HG03575 (cell line): ENCODE data around the gene FGL2.
"Not testable (repeated sequence)": the region's sequence is repeated elsewhere in the genome, so short reads cannot be mapped to it uniquely, and the experiment has no call there.

Source experiments
- ATAC-seq: cut with Tn5 transposase; IDR thresholded peaks from one replicate; pipeline ENCODE4 v1.9.1; 2021; ENCODE audit not compliant: unreplicated experiment, insufficient number of reproducible peaks, low FRiP score; ENCODE audit errors: extremely low read depth

Gene FGL2

DNA sequence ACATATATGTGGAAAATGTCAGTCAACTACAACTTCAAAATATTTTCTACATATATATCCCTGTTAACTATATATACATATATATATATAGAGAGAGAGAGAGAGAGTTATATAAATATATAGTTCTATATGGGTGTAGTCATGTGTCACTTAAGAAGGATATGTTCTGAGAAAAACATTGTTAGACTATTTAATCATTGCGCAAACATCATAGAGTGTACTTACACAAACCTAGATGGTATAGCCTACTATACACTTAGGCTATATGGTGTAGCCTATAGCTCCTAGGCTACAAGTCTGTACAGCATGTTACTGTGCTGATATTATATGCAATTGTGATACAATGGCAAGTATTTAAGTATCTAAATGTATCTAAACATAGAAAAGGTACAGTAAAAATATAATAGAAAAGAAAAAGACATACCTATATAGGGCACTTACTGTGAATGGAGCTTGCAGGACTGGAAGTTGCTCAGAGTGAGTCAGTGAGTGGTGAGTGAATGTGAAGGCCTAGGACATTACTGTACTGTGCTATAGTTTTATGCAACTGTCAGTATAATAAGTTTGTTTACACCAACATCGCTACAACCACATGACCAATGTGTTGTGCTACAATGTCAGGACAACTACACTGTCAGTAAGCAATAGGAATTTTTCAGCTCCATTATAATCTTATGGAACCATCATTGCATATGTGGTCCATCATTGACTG, 18.0 kb upstream of the FGL2 start:
- ATAC-seq: no peak

DNA sequence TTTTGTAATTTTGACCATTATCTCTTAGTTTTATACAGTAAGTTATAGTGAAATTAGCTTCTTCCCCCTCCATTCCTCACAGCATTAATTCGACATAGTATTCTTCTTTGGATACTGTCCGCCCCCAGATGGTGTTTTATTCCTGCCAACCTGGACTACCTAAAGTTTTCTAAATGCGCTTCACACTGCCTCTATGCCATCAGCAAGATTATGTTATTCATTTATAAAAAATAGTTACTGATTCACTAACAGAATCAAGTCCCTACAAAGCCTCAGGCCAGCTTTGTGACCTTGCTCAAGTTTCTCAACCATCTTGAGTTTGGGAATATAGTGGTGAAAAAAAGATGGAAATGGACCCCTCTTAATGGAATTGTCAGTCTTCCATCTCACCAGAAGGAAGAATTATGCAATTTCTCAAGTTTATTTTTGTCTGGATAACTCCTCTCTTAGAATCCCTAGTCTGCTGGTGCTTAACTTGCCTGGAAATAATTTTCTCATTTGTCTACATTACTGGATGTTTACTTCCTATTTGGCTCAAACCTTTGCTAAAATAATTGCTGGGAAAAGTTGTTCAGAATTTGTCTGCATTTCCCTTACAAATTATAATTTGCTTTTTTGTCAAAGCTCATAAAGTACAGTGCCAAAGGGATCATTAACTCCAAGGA, 16.7 kb upstream of the FGL2 start:
- no peak for ATAC-seq

DNA sequence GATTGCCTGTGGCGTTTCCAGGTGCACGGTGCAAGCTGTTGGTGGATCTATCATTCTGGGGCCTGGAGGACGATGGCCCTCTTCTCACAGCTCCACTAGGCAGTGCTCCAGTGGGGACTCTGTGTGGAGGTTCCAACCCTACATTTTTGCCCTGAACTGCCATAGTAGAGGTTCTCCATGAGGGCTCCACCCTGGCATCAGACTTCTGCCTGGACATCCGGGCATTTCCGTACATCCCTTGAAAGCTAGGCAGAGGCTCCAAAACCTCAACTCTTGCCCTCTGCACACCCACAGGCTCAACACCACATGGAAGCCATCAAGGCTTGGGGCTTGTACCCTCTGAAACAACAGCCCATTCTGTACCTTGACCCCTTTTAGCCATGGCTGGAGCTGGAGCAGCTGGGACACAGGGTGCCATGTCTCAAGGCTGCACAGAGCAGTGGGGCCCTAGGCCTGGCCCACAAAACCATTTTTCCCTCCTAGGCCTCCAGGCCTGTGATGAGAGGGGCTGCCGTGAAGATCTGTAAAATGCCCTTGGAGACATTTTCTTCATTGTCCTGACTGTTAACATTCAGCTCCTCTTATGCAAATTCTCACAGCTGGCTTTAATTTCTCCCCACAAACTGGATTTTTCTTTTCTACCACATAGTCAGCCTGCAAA, 10.0 kb upstream of the FGL2 start:
- no peak for ATAC-seq

DNA sequence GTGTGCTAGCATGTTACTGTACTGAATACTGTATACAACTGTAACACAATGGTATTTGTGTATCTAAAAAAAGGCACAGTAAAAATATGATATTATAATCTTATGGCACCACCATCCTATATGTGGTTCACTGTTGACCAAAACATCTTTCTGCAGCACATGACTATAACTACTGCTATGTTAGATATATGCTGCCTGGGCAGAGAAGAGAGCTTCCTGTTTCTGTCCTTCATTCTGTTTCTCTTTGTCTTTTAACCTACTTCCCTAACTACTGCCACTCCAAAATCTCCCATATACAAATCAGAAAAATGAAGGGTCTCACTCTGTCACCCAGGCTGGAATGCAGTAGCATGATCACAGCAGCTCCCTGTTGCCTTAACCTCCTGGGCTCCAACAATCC, 8.8 kb upstream of the FGL2 start:
- ATAC-seq: no peak

DNA sequence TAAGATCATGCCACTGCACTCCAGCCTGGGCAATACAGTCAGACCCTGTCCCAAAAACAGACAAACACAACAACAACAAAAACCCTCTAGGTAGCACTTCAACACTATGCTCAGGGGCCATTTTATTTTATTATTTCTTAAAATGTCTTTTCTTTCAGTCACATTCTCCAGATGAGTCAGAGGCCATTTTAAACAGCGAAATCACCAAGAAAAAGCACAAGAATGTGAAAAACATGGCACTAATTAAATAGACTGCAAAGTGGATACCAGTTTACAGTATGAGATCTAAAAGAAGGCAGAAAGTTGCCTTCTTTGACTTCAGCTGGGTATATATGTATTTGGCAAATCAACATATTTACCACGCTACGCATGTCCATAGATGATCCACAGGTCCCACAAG, 6.1 kb upstream of the FGL2 start:
- no peak for ATAC-seq

DNA sequence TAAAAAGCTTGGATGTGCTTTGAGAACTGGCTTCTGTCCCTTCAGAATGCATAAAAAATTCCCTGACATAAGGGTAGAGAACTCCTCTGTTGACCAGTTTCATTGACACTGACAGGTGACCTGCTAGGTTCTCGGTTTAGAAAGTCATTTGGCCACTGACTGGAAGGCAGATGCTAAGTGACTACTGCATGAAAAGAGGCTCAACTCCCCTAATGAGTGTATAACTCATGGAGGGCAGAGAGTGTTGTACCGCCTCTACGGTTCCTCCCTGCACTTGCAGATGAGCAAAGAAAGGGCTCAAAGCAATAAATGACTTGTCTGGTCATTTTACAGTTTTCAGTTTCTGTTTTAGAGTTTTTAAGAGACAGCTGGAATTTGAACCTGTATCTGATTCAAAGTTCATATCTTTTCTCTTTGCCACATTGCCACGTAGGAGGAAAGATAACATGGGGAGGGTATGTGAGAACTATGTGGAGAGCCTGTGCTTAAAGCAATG, 2.9 kb upstream of the FGL2 start:
- peak; percentile 94 for ATAC-seq

DNA sequence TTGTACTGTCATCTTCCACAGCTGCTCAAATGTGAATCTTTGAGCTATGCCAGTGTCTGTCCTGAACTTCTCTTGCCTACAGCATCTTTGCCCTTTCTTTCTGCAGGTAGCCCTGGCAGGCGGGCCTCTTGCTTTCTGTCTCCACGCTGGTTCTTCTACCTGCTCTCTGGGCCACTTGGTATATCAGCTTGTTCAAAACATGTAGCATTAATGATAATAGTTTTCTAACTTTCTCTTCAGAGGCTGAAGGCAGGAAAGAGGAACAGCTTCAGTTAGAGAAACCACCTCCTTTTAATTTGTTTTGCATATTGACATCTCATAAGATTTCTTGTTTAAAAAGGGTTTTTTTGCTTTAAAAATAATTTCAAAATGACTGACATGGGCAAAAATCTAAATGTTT, 923 bp upstream of the FGL2 start:
- ATAC-seq: no peak

DNA sequence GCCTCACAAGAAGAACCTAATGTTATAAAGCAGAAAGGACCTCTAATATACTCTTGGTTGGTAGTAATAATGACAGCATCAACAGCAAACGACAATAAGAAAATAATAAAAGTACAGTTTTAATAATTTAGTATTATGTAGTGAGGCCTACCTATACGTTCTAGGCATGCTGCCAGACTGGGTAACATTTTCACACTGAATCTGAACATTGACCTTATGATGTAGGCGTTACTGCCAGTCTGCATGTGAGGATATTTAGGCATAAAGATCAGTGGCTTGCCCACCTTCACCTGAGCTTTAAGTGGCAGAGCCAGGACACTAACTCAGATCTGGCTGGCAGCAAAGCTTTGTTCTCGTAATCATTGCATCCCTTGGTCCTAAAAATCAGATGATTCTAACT, 2.5 kb downstream of the FGL2 start:
- no peak for ATAC-seq

DNA sequence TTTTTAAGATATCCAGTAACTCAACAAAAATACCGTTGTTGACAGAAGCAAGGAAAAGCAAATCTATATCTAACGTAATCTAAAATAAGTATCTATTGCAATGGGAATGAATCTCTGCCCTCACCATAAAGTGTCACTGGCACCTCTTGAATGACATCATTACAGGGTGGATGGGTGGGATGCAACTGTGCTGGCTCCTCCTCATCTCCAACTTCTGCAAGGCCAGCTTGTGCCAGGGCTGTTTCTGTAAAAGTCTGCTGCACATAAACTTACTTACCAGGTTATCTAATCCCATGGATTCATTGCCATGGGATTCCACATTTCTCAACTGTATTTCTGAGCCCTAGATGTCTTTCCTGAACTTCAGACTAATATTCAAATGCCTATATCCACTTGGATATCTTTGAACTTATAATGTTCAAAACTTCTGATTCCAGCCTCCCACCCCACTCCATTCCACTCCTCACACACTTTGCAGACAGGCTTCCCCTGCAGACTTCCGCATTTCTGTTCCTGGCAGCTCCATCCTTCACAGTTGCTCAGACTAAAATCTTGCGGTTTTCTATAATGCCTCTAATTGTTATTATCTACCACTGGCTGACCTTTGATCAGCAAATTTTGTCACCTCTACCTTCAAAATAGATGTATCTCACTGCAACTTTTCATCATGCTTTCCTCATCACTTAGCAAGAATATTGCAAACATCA, 10.7 kb downstream of the FGL2 start:
- no peak for ATAC-seq

DNA sequence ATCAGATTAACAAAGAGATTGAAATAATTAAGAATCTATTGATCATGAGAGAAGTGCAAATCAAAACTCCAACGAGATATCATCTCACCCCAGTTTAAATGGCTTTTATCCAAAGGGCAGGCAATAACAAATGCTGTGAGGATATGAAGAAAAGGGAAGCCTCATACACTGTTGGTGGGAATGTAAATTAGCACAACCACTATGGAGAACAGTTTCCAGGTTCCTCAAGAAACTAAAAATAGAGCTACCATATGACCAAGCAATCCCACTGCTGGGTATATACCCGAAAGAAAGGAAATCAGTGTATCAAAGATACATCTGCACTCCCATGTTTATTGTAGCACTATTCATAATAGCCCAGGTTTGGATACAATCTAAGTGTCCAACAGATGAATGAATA, 13.8 kb downstream of the FGL2 start:
- no peak for ATAC-seq

DNA sequence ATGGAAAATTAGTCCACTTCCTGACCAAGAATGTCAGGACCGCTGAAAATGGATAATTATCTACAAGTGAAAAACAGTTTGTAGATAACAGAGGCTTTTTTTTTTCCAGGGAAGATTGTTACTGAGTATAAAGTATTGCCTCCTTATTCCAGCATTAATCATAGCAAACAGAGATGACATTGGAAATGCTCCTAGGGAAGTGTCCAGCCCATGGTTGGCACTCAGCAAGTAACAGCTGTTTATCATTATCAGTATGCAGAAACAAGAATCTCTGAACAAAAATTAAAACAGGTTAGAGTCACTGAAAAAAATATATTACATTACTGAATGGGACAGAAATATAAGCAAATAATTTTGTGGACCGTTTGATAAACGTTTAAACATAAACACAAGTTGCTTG, 14.6 kb downstream of the FGL2 start:
- ATAC-seq: no peak

DNA sequence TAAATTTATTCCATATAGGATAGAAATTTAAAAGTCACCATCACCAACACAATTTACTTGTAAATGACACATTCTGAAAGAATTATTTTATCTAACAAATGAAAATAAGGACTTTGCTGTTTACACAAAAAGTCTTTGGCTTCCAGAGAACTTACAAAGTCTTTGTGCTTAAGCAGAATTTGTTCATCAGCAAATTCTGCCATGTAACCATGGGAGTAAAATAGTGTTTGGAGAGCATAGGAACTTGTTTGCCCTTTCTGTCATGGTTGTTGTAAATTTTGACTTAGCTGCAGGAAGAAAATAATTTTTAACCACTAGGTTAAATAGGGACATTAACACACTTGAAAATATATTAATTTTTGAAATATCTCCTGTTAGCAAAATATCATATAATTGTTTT, 15.2 kb downstream of the FGL2 start:
- ATAC-seq: no peak

DNA sequence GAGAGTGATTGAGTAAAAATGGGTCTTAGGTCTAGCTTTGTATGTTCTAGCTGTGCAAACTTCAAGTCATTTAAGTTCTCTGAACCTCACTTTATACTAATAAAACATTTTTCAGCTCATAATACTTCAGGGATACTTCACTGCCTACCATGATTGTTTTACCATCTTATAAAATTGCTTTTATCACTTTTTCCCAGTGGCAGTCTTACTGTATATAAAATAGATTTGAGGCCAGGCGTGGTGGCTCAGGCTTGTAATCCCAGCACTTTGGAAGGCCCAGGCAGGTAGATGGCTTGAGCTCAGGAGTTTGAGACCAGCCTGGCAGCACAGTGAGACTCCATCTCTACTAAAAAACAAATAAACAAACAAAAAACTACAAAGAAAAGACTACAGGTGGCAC, 17.4 kb downstream of the FGL2 start:
- ATAC-seq: no peak

DNA sequence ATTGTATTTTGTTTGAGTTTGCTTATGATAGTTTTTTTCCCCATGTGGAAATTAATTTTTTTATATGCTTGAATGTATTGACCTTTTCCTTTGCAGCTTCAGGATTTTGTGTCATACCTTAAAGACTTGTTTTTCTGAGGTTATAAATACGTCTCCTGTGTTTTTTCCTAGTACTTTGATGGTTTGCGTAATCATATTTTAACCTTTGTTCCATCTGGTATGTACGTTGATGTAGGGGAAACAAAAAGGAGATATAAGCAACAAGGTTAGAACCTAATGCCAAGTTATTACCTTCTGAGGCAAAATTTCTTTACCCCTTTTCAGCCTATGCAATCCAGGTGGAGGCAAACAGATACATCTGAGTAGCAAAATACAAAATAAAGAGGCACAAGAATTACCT, 17.9 kb downstream of the FGL2 start:
- no peak for ATAC-seq

DNA sequence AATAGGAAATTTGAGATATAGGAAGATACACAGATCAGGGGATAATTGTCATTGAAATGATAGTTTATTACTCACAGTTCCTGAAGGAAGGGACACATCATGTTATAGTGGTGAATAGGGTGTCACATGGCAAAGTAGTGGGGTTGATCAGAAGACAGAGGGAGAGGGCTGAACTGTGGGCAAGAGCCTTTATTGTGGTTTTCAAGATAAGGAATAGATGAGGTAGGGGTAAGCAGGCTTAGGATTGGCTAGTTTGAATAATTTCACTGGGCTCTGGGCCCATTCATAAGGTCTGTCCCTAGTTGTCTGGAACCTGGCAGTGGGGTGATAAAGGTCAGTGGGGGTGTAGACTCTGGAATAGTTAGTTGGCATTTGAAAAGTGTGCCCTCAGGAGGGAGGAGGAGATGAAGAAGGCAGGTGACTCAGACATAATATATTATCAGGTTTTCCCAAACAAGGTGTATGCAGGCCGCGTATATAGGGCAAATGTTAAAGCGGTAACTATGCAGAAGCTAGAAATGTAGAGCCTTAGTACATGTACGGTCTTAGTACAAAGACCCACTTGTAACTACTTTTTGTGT, 18.5 kb downstream of the FGL2 start:
- no peak for ATAC-seq

DNA sequence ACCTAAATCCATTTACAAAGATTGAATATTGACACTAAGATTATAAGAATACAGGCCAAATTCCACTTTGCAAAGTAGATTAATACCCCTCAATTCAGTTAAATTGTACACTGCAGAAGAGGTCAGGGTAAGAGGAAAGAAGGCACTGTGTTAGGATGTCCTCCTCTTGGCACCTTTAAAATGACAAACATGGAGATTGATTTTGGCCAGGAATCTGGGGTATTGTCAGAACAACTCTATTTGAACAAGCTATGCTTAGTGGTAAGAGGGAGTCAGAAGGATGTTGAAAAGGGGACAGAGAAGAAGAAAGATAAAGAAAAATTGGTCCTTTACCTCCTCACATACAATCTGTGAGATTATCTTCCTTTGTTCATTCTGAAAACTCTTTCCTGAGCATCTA, 21.6 kb downstream of the FGL2 start:
- not testable (repeated sequence) for ATAC-seq

DNA sequence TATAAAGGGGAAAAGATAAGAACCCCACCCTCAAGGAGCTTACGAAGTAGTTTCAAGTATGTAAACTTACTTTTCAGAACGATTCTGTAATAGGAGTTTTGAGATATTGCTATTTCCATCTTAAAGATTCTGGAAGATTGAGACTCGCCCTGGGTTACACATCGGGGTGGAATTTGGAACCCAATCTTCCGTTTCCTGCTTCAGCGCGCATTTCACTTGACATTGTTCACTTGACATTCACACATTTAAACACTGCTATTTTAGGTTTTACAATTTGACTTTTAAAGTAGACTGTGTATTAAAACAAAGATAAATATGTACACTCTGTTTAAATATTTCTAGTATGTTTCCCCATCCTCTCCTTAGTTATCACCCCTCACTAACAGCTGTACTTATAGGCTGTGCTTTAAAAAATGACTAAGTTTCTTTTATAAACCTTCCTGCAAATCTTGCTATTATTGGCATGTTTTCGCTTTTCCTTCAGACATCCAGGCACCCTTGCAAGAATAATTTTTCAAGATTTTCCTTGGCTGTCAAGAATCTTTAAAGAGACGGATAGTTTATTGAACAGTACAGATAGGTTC, 22.2 kb downstream of the FGL2 start:
- not testable (repeated sequence) for ATAC-seq

DNA sequence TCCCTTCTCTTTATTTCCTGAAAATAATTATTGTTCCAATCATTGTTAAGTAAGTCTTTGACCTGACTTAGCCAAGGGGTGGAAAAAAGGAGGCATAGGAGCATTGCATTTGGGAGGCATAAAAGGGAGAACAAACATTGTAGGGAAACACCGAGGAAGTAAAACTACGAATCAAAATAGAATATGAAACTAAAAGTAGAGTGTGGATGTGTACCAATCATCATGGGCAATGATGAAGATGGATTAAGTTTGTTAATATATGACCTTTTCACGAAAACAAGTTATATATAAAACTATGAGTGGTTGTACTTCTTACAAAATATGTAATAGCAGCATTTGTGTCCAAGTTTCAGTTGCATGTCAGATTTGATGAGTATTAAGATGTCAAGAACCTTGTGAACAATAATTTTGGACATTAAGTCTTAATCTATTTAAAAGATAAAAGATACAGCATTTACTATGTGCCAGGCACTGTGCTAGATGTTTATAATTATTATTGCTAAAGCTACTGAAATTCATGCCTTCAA, 24.3 kb downstream of the FGL2 start:
- not testable (repeated sequence) for ATAC-seq

DNA sequence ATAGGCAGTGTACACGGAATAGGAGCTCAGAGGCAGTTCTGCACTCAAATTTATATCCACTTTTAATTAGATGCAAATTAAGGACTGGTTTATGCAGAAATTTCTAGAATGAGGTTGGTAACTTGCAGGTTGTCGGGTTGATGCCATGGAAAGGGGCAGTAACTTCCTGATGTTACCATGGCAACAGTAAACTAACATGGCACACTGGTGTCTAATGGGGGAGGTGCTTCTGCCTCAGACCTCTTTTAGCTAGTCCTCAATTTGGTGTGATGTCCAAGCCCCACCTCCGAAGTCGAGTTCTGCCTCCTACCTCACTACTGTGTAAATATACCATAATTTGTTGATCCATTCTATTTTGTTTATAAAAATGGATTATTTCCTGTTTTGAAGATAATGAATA, 25.2 kb downstream of the FGL2 start:
- ATAC-seq: not testable (repeated sequence)
